ENCODE data around the gene CROCC2.

CROCC2 gene

DNA sequence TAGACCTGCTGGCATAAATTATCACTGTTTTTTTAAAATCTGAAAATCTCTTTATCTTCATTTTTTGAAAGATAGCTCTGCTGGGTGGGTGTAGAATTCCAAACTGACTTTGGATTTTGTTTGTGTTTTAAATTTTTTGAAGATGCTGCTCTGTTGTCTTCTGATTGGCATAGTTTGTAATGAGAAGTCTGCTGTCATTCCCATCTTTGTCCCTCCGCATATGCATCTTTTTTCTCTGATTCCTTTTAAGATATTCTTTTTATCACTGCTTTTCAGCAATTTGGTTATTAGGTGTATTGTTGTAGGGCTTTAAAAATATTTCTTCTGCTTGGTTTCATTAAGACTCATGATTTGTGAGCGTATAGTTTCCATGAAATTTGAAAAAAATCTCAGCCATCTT is 99.4 kb downstream of the CROCC2 start:
- H3K4me1 ChIP-seq, result no peaks in the 10 kb centered on the region
- no peaks in the 10 kb centered on the region for H3K9me3 ChIP-seq (ENCODE audit: control insufficient read depth, low read length)
- no peak overlapping the region for H3K9ac ChIP-seq
- TF ChIP-seq, protein P1, sequence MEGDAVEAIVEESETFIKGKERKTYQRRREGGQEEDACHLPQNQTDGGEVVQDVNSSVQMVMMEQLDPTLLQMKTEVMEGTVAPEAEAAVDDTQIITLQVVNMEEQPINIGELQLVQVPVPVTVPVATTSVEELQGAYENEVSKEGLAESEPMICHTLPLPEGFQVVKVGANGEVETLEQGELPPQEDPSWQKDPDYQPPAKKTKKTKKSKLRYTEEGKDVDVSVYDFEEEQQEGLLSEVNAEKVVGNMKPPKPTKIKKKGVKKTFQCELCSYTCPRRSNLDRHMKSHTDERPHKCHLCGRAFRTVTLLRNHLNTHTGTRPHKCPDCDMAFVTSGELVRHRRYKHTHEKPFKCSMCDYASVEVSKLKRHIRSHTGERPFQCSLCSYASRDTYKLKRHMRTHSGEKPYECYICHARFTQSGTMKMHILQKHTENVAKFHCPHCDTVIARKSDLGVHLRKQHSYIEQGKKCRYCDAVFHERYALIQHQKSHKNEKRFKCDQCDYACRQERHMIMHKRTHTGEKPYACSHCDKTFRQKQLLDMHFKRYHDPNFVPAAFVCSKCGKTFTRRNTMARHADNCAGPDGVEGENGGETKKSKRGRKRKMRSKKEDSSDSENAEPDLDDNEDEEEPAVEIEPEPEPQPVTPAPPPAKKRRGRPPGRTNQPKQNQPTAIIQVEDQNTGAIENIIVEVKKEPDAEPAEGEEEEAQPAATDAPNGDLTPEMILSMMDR (IDR thresholded peaks at IDR 0.05), result no peak
- no peaks in the 10 kb centered on the region for H3K27me3 ChIP-seq (ENCODE audit: control insufficient read depth, insufficient read depth, low read length)
- no peak overlapping the region for H2AFZ ChIP-seq
- H3K4me2 ChIP-seq (ENCODE audit: low read length), result no peak overlapping the region
- H3K79me2 ChIP-seq, result peaks cover 2% of the 10 kb centered on the region
- H3K27ac ChIP-seq, result no peak overlapping the region
- no peaks in the 10 kb centered on the region for H3K36me3 ChIP-seq (ENCODE audit: control insufficient read depth, insufficient read depth, low read length)
- no peak overlapping the region for H3K4me3 ChIP-seq (ENCODE audit: low read depth, low read length)

DNA sequence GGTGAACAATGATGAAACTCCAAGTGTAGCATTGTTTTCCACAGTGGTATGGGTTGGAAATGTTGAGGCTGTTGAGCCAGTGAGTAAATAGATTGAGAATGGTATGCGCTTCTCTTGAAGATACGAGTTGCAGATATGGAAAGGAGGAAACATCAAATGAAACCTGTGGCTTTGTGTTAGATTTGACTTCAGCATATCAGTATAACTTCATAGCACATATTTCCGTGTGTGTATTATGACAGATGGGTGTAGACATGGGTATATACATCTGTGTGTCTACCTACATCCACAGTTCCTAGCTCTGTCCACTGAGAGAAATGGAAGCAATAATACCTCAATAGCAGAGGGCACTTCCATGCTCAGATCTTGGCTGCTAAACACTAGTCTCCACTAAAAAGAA is 100.3 kb downstream of the CROCC2 start:
- Histone ChIP-seq H3K4me1 (no peaks in the 10 kb centered on the region), H3K4me3 (ENCODE audit: low read depth, low read length) (no peak overlapping the region), H3K9ac (no peak overlapping the region), H3K9me3 (ENCODE audit: control insufficient read depth, low read length) (no peaks in the 10 kb centered on the region), H3K36me3 (ENCODE audit: control insufficient read depth, insufficient read depth, low read length) (no peaks in the 10 kb centered on the region), H3K27me3 (ENCODE audit: control insufficient read depth, insufficient read depth, low read length) (no peaks in the 10 kb centered on the region), H3K4me2 (ENCODE audit: low read length) (no peak overlapping the region), H2AFZ (no peak overlapping the region), H3K79me2 (peaks cover 2% of the 10 kb centered on the region), H3K27ac (no peak overlapping the region)
- TF ChIP-seq, protein P1 (IDR thresholded peaks at IDR 0.05), result no peak

DNA sequence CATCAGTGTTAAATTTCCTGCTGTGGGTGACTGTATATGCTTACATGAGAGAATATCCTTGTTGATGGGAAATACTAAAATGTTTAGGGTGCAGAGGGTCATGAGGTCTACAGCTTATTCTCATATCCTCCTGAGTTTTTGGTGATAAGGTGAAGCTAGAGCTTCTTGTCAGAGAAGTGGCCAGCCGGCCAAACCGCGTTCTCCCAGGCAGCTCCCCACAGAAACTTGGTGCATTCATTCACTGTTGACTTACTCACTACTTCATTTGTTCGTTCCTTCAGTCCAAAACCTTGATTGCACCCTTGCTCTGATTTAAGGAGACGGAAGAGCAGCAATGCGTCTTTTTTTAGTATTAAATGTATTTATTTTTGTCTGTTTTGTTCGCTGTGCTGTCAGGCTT is 101.0 kb downstream of the CROCC2 start:
- H3K79me2 ChIP-seq, result peaks cover 4% of the 10 kb centered on the region
- no peak overlapping the region for H3K4me2 ChIP-seq (ENCODE audit: low read length)
- no peaks in the 10 kb centered on the region for H3K9me3 ChIP-seq (ENCODE audit: control insufficient read depth, low read length)
- no peaks in the 10 kb centered on the region for H3K36me3 ChIP-seq (ENCODE audit: control insufficient read depth, insufficient read depth, low read length)
- no peaks in the 10 kb centered on the region for H3K27me3 ChIP-seq (ENCODE audit: control insufficient read depth, insufficient read depth, low read length)
- no peaks in the 10 kb centered on the region for H3K4me1 ChIP-seq
- H3K4me3 ChIP-seq (ENCODE audit: low read depth, low read length), result no peak overlapping the region
- TF ChIP-seq, protein P1 (IDR thresholded peaks at IDR 0.05), result no peak
- no peak overlapping the region for H3K9ac ChIP-seq
- no peak overlapping the region for H2AFZ ChIP-seq
- H3K27ac ChIP-seq, result no peak overlapping the region

DNA sequence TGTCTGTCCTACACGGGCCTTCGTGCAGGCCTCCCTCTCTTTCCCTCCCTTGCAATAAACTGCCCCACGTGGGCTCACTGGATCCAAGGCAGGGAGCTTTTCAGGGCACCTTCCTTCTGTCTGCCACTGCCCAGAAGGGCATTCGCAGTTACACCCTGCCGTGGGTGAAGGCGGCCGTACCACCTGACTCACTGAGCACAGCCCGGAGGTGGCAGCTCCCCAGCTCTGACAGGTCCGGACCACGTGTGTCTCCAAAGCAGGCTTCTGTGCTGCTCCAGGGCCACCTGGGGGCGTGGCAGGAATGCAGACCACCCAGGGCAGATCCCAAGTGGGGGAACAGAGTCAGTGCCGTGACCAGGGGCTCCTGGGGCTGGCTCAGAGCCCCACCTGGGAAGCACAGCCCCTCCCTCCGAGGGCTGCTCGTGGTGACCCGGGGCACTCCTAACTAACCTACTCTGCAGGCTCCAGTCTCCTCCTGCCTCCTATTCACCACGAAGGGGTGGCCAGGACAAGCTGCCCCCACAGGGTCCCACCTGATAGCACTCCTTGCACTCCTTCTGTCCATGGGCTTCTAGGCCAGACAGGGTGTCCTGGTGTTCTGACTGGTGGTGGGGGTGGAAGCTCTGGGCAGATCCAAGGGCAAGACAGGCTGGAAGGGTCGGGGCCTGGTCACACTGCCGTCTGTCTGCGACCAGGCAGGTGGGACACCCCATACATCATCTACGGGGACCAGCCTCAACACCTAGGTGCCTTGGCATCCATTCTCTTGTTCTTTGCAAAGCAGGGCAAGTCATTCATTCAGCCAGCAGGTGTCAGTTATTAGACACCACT is 102.0 kb downstream of the CROCC2 start:
- Histone ChIP-seq H3K4me1 (no peaks in the 10 kb centered on the region), H3K27ac (no peak overlapping the region)

More for the DNA sequence above, 102.0 kb downstream of the CROCC2 start:
- no peak overlapping the region for H3K9ac ChIP-seq
- no peaks in the 10 kb centered on the region for H3K9me3 ChIP-seq (ENCODE audit: control insufficient read depth, low read length)
- no peaks in the 10 kb centered on the region for H3K27me3 ChIP-seq (ENCODE audit: control insufficient read depth, insufficient read depth, low read length)
- no peak overlapping the region for H2AFZ ChIP-seq
- no peak overlapping the region for H3K4me2 ChIP-seq (ENCODE audit: low read length)
- no peaks in the 10 kb centered on the region for H3K36me3 ChIP-seq (ENCODE audit: control insufficient read depth, insufficient read depth, low read length)
- TF ChIP-seq, protein P1 (IDR thresholded peaks at IDR 0.05), result no peak
- no peak overlapping the region for H3K4me3 ChIP-seq (ENCODE audit: low read depth, low read length)
- peaks cover 5% of the 10 kb centered on the region for H3K79me2 ChIP-seq

Data from parathyroid adenoma (tissue), 2 donors.